ENCODE results near the gene MATCAP1. TPM values are rescaled to one million over a fixed set of nuclear protein-coding genes. Genes with fewer than 3 reads are reported as not detected.

The MATCAP1 gene
- total RNA-seq, 2 donors from 2014 or later: 21.9 to 30.8 TPM

DNA sequence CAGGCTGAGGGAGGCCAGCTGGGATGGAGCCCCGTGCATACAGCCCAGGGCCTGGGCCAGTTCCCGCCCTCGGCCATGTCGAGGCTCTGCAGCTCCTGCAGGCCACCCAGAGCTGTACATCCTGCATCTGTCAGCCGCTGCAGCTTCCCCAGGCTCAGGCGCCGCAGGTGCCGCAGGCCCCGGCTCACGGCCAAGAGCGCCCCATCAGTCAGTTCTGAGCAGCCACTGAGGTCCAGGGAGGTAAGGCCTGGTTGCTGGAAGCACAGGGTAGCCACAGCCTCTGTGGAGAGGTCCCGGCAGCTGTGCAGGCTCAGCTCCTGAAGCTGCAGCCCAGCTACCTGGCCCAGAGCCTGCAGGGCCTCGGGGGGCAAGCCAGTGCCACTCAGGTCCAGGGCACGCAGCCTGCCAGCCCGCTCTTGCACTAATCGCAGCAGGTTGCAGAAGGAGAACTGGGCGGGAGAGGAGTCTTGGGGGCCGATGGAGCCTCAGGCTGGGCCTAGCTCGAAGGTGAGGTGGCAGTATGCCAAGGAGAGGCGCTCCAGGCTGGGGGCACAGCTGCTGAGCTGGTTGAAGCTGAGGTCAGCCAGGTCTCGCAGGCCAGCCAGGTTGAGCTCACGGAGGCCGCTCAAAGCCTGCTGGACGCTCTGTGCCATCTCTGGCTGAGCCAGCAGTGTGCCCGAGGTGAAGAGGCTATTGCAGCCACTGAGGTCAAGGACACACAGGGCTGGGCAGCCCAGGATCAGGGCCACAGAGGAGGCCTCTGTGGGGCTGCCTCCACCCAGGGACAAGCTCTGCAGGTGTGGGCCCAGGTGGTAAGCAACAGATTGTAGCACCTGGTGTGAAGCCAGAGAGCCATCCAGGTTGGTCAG lies 26.5 kb upstream of the MATCAP1 start:
- ATAC-seq: no peak
- no peak for DNase-seq
- intact Hi-C loops (cut with DNase I, micrococcal nuclease): no loop called here

DNA sequence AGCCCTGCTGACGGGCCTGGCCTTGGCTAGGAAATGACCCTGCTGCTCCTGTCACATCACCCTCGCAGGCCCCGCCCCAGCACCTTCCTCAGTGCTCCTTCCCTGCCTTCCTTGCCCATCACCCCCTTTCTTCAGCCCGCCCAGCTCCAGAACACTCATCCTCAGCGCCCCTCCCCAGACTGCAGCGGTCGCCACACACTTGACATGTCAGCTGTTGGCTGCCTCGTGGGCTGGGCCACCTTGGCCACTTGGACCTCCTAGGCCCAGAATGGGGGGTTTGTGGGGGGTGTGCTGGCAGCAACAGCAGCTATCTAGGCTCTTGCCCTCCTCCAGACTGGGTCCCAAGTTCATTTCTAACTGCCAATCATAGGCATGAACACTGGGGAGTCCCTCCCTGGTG lies 25.8 kb upstream of the MATCAP1 start:
- ATAC-seq: no peak
- DNase-seq: no peak
- intact Hi-C loops (cut with DNase I, micrococcal nuclease): no loop called here

GRCh38 chr16:67208154-67208896 lies 24.6 kb upstream of the MATCAP1 start:
- intact Hi-C loops (cut with DNase I, micrococcal nuclease): no loop called here
- ATAC-seq (peak; percentile 17), DNase-seq (no peak)

GRCh38 chr16:67207249-67208091 lies 23.7 kb upstream of the MATCAP1 start:
- ATAC-seq (peak; percentile 17), DNase-seq (no peak)
- intact Hi-C loops (cut with DNase I, micrococcal nuclease): no loop called here

DNA sequence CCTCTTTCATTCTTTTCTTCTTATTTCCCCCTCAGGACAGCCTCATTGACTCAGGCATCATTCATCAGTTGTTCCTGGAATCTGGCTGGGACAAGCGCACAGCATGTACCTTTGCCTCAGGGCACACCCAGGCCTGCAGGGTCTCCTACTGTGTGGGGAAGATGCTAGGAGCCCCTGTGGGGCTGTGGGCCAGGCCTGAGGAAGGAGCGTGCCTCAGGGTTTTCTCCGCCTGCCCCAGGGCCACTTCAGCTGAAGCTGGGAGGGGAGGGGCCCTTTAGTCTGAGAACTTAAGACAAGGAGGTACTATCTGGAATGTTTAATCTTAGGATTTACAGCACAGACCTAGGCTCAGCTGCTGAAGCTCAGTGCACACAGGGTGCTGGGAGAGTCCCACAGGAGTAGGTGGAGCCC lies 23.1 kb upstream of the MATCAP1 start:
- ATAC-seq: peak; percentile 12
- no peak for DNase-seq
- intact Hi-C loops (cut with DNase I, micrococcal nuclease): no loop called here

GRCh38 chr16:67206129-67206837 lies 22.5 kb upstream of the MATCAP1 start:
- intact Hi-C loops (cut with DNase I, micrococcal nuclease): no loop called here

GRCh38 chr16:67204076-67204475 lies 20.3 kb upstream of the MATCAP1 start:
- no peak for ATAC-seq
- intact Hi-C loops (cut with DNase I, micrococcal nuclease): no loop called here

More at GRCh38 chr16:67206129-67206837, 22.5 kb upstream of the MATCAP1 start:
- no peak for DNase-seq
- ATAC-seq: no peak

DNA sequence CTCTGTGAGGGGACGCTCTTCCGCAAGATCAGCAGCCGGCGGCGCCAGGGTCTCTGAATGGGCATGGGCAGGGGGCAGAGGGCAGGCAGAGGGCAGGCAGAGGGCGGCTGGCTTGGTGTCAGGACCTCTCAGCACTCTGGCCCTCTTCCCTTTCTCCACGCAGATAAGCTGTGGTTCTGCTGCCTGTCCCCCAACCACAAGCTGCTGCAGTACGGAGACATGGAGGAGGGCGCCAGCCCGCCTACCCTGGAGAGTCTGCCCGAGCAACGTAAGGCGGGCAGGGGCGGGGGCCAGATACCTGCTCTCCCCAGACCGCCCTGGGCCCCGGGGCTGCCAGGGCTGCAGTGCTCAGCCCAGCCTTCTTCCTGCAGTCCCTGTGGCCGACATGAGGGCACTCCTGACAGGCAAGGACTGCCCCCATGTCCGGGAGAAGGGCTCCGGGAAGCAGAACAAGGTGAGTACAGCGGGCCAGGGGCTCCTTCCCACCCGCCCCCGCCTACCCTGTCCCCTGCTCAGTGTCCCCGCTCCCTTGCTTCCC lies 19.3 kb upstream of the MATCAP1 start:
- ATAC-seq: no peak
- DNase-seq: no peak
- intact Hi-C loops (cut with DNase I, micrococcal nuclease): no loop called here

More at GRCh38 chr16:67204076-67204475, 20.3 kb upstream of the MATCAP1 start:
- no peak for DNase-seq

DNA sequence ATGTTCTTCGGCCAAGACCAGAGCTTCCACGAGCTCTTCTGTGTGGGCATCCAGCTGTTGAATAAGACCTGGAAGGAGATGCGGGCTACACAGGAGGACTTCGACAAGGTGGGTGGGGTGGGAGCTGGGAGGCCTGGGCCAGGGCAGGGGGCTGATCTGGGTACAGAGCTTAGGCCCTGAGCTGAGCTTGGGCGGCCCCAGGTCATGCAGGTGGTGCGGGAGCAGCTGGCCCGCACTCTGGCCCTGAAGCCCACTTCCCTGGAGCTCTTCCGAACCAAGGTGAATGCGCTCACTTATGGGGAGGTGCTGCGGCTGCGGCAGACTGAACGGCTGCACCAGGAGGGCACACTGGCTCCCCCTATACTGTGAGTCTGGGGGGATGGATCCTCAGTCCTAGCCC lies 18.7 kb upstream of the MATCAP1 start:
- no peak for ATAC-seq
- DNase-seq: no peak
- intact Hi-C loops (cut with DNase I, micrococcal nuclease): no loop called here

- DNase-seq (no peak), ATAC-seq (no peak)
- intact Hi-C loops (cut with DNase I, micrococcal nuclease): no loop called here
Measured at GRCh38 chr16:67201411-67202345, 17.9 kb upstream of the MATCAP1 start.

- ATAC-seq (no peak), DNase-seq (no peak)
- intact Hi-C loops (cut with DNase I, micrococcal nuclease): no loop called here
Measured at GRCh38 chr16:67200491-67200890, 16.7 kb upstream of the MATCAP1 start.

DNA sequence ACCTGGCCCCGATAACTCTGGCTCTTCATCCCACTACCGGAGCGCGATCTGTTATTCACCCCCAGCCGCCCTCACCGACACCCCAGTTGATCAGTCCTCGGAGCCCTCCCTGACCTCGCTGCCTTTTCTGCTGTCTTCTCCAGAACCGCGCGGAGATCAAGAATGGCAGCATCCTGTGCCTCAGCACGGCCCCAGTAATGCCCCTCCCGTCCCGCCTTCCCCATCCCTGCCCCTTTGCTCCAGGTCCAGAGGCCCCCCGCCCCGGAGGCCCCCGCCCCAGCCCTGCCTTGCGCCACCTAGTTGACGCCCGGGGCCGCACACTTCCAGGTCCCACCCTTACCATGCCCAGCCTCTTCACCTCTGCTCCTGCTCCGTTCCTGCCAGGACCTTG lies 16.0 kb upstream of the MATCAP1 start:
- DNase-seq (peak in 1 of 2 donors; percentile 62), ATAC-seq (peak; percentile 42)
- intact Hi-C loops (cut with DNase I, micrococcal nuclease): no loop called here

DNA sequence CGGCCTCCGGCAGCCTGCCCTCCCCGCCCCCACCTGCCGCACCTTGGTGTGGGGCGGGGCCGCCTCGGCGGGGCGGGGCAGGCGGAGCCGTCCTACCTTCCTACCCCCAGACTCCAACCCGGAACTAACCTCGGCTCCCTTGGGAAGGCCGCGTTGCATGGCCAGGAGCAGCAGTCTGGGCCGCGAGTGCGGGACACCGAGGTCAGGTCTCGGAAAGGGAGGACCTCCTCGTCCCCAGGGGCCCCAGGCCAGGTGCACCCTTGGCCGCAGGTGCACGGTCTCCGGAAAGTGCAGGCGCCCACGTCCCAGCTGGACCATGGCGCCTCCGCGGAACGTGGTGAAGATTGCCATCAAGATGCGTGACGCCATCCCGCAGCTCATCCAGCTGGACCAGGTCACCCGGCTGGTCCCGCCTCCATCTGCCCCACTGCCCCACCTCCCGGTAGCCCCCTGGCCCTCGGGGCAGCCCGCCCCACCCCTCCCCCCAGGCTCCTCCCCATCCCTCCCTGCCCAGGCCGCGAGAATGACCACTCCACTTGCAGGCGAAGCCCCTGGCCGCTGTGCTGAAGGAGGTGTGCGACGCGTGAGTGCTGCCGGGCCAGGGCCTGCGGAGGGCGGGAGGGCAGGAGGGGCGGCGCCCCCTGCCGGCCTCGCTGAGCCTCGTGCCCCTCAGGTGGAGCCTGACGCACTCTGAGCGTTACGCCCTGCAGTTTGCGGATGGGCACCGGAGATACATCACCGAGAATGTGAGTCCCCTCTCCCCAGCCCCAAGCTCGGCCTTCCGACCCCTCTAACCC lies 15.4 kb upstream of the MATCAP1 start, which contains the start of gene ELMO3:
TSS of gene ELMO3 (plus strand) at position 121 of the 797 bp plus-strand sequence. CDS start at position 317, 196 bp downstream.
- intact Hi-C loops (cut with DNase I, micrococcal nuclease): no loop called here
- DNase-seq (peak; percentile 87 to 89), ATAC-seq (peak; percentile 86)

- intact Hi-C loops (cut with DNase I, micrococcal nuclease): no loop called here
- DNase-seq (peak; percentile 77 to 82), ATAC-seq (peak; percentile 67)
Measured at GRCh38 chr16:67198238-67198734, 14.5 kb upstream of the MATCAP1 start.

GRCh38 chr16:67197704-67198103 lies 13.9 kb upstream of the MATCAP1 start:
- intact Hi-C loops (cut with DNase I, micrococcal nuclease): no loop called here
- DNase-seq (no peak), ATAC-seq (no peak)

DNA sequence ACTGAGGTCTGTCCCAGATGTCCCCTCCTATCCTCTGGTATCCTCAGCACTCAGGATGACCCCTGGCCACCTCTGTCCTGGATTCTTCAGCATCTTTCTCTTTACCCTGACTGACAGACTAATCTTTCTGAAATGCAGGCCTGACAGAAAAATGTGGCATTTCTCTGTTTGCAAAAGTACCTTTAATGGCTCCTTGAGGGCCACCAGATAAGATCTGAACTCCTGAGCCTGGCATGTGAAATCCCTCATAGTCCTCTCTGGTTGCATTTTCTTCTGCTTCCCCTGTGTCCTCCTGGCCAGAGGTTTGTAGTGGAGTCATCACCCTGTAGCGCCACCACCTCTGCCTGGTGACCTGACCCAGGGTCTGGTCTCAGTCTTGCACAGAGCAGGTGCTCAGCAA lies 13.1 kb upstream of the MATCAP1 start:
- DNase-seq (no peak), ATAC-seq (no peak)
- intact Hi-C loops (cut with DNase I, micrococcal nuclease): no loop called here
